GM18519 (cell line): Measurements from ENCODE around the gene TNS4.

Source experiments
- ATAC-seq: cut with Tn5 transposase; IDR thresholded peaks from one replicate; pipeline ENCODE4 v1.9.1; 2021; ENCODE audit warnings: mild to moderate bottlenecking, moderate library complexity; ENCODE audit not compliant: unreplicated experiment, low FRiP score

The TNS4 gene

DNA sequence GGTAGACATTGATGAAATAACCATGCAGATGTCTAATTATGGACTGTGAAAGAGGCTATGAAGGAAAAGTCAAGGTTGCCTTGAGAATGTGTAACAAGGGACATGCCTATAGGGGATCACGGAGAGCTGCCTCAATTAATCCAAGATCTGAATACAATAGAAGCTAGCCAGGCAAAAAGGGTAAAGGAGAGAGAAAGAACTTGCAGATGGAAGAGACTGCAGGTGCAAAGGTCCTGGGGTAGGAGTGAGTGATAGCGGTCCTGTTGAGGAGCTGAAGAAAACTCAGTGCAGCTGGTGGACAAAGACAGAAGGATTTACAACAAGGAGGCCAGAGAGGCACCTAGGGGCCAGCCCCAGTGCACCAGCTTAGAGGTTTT lies 15.9 kb upstream of the TNS4 start:
- ATAC-seq, result no peak

DNA sequence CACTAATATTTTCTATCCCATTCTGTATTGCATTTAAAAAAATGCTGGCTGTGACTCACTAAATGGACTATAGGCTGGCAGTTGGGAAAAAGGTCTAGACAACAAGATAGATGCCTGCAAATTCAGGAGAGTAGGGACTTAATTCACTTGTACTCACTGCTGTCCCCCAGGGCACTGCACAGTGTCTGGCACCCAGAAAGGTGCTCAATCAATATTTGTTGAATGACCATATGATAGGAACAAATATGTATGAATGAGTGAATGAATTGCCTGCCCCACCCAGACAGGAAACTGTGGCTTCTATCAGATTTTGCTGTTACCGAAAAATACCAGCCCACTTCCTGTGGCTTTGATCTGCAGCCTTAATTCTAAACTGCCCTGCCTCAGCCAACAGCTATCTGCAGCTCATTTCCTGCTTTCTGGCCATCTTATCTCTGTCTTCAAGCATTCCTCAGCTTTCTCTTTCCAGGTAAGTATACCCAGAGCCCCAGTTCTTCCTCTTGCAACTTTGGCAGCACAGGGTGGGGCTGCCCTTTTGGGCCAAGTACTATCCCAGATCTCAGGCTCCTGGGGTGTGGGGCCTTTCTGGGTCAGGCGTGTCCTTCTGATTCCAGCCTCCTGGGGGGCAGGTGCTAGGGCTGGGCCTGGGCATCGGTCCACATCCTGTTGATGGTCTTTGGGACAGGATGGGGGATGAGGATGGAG lies 15.3 kb upstream of the TNS4 start:
- ATAC-seq, result no peak

DNA sequence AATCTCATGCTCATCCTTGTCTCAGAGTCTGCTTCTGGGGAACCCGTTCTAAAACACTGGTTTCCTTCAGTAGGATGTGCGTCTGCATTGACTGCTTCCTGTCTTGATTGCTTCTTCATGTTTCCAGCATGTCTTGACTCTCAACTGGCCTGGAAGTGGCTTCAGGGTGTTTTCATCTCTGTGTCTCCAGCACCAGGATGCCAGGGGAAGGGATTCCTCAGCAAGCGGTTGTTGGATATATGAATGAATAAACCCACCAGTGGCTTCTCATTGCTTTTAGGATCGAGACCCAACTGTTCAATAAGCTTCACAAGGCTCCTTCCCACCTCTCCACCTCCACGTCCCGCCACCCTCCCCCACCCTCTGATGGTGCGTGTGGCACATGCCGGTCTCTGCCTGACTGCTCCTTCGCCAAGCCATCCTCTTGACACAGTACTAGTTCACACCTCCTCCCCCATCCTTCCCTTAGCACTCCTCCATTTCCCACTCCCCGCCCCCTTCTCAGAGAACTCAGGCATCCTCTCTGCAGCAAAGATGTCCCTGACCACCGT lies 14.1 kb upstream of the TNS4 start:
- ATAC-seq, result no peak

DNA sequence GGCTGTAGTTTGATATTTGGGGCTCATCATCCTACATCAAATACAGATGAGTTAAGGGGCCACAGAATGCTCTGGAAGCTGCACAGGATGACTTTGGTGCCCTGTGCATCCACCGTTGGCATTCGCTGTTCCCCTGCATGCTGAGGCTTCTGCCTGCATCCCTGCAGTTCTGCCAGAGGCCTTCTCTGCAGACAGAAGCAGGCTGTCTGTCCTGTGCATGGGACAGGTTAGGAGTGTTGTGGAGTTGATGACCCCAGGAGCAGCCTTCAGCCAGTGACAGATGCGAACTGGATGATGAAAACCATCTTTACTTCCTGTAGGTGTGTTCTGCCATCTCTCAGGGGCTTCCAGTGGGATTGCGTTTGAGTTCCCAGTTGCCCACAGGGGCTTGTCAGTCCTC lies 13.6 kb upstream of the TNS4 start:
- no peak for ATAC-seq

DNA sequence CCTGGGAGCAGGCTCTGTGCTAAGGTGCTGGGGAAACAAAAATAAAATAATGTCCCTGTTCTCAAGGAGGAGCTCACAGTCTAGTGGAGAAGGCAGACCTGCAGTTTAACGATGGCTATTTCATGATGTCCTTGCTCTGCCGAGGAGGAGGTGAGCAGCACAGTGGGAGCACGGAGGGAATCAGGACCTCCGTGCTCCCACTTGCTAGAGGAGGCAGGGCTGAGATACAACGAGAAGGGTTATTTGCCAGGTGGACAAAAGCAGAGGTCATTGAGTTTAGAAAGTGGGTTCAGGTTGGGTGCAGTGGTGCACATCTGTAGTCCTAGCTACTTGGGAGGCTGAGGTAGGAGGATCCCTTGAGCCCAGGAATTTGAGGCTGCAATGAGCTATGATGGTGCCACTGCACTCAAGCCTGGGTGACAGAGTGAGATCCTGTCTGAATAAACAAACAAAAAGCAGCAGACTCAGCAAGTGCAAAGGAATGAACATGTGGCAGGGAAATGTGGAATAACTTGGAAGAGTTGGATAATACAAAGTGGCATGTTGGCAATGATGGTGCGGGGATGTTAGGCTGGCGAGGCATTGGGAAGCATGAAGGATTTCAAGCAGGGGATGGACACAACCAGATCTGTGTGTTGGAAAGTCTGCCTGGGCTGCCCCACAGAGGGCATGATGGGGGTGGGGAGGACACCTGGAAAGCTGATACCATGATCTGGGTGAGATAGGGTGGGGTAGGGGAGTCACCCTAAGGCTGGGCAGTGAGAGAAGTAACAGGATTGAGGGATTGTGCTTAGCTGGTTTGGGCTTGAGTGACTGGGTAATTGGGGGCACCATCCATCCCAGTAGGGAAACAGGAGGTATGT lies 12.8 kb upstream of the TNS4 start:
- no peak for ATAC-seq

DNA sequence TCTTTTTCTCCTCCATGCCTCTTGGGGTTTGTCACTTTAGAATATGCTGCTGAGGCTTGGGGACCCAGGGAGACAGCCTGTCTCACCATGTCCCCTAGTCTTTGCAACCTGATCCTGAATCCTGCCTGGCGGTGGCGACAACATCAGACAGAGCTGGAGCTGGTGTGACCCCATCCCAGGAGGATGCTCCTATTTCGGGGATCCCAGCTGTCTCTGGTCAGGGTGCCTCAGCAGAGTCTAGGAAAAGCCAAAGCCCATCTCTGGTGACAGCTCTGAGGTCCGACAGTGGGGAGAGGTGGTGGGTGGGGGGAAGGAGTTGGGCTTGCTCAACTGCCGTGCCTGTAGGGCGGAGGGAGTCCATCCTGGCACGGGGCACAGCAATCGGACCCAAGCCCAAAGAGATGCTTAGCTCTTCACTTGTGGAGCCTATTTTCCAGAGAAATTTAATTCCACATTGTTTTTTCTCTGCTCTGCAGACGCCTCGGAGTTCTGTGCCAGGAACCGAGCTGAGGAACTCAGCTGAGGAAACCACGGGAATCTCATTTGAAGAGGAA lies 10.3 kb upstream of the TNS4 start:
- ATAC-seq, result no peak

DNA sequence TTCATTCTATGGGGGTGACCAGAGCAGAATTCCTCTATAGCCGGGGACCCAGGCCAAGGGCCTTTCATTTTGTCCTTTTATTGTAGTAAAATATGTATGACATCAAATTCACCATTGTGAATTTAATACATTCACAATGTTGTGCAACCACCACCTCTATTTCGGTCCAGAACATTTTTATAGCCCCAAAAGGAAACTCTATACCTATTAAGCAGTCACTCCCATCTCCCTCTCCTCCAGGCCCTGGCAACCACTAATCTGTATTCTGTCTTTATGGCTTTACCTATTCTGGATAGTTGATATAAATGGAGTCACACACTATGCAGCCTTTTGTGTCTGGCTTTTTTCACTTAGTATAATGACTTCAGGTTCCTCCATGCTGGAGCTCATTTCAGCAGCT lies 9.7 kb upstream of the TNS4 start:
- no peak for ATAC-seq

DNA sequence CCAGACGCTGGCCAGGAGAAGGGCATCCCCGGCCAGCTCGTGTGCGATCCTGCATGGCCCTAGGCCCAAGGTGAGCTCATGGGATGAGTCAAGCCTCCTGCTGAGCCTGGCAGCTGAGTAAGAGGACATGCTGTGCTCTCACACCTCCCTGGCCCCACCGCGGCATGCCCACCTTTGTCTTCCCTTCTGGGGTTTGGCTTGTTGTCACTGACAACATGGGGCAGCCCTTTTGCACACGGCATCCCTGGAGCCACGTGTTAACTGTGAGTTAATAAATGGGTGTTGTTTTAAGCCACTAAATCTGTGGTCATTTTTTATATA lies 8.9 kb upstream of the TNS4 start:
- ATAC-seq, result no peak

DNA sequence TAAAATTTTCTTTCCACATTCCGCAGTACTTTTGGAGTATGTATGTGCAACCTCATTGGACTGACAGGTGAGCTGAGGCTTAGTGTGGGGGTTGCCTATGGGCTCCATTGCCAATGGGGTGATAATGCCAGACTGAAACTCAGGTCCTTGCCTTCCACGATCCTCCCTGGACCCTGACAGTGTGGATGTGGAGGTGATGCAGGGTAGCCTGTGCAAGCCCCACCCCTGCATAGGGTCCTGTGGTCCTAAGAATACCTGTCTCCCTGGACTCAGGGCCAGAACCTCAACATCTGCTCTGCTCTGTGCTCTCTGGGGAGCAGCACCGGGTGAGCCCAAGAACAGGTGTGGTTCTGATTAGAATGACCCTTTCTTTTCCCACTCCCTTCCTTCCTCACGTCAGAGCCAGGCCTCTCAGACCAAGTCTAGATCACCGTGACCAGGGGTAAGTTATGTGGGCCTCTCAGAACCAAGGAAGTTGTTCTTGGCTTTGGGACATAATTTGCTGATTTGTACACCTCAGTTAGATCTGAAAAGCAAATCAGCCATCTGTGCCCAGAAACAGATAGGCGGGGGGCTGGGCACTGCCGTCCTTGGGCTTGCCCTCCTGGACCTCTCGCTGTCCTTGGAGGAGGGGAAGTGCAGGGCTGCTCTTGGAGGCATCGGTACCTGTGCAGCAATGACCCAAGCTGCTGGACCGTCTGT lies 8.4 kb upstream of the TNS4 start:
- no peak for ATAC-seq

DNA sequence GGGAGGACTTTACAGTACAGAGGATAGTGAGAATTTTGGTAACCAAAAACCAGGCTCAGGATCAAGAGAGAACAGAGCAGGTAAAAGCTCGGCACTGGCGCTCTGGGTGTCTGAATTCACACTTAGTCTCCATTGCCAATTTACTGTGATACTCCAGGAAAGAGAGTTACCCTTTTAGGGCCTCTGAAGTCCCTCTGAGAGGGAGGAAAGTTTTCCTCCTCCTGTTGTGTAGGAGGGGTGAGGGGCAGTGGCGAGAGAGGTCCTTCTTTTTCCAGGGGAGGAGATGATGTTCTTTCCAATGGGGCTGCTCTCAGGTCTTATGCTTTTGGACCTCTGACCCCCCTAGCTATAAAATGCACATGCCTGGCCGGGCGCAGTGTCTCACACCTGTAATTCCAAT lies 5.4 kb upstream of the TNS4 start:
- ATAC-seq, result no peak

DNA sequence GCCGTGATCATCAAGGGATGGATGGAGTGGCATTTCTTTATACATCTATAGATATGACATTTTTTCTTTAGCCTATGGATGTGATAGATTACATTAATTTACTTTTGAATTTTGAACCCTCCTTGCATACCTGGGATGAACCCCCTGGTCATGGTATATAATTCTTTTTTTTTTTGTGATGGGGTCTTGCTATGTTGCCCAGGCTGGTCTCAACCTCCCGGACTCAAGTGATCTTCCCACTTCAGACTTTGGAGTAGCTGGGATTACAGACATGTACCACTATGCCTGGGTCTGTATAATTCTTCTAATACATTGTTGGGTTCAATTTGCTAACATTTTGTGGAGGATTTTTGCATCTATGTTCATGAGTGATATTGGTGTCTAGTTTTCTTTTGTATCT lies 1.7 kb upstream of the TNS4 start:
- no peak for ATAC-seq

DNA sequence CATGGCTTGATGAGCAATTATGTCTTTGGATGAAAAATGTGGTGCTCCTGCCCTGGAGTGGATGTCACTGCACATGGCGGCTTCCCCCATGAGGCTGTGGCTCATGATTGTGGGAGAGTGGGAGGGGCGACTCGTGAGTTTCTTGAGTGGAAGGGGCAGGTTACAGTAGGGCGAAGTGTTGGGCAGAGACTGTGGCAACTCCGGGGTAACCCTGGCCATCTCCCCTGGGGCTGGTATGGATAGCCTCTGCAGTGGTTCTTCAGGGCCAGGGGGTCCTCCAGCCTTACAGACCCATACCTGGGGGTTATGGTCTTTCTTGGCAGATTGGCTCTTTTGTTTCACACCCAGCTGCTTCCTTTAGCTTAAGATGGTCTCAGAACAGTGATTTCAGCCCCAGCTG lies 1.3 kb upstream of the TNS4 start:
- no peak for ATAC-seq

DNA sequence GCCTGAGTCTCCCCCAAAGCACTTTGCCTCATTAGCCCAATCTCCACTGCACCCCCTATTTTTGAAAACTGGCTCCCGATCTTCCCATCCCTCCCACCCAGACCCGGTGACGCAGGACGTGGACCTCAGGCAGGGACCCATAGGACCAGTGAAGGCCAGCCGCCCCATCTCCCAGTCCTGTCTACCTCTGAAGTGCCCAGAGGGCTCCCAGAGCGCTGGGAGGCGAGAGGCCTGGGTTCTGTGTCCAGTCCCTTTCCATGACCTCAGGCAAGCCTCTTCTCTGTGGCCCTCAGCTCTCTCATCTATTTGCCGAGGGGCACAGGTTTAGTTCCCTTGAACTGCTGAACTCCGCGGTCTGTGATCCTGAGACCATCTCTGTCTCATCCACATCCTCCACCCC lies 714 bp downstream of the TNS4 start:
- no peak for ATAC-seq

DNA sequence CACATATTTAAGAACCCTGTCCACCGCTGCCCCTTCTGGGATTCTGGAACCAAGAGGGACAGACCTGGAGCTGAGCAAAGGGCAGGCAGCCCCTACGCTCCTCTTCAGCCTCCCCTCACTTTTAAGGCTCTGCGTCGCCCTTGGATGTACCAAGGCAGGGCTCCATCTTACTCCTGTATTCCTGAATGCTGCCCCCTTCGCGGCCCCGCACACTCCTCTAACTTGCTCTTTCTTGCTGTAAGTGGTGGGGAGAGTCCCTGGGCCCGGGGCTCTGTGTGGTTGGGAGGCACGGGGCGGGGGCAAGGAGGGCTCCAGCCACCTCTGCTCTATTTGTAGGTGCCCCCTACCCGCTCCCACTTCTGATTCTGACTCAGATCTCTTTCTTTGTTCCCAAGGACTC lies 1.2 kb downstream of the TNS4 start:
- ATAC-seq, result no peak

DNA sequence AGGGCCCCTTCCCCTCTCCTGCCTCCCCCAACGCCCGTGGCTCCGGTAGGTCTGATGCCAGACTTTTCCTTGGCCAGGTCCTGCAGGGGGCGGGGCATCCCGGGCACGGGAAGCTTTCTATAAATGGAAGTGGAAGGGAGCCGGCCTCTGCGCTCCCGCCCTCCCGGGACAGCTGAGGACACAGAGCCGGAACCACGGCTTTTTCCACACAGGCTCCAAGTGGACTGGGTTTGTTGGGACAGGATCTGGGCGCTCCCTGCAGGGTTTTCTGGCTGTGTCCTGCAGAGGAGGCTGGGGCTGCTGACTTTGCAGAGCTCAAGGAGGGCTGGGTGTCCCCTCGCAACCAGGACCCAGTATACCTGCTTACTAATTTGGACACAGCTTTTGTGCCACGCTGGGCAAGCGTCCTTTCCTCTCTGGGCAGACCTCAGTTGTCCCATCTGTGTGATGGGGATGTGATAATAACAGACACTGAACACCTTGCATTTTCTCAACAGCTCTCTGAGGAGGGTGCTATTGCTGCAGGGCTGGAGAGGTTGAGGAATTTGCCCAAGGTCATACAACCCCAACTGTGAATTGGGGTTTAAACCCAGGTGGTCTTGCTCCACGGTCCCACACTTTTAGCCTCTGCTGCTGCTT lies 1.8 kb downstream of the TNS4 start:
- no peak for ATAC-seq

DNA sequence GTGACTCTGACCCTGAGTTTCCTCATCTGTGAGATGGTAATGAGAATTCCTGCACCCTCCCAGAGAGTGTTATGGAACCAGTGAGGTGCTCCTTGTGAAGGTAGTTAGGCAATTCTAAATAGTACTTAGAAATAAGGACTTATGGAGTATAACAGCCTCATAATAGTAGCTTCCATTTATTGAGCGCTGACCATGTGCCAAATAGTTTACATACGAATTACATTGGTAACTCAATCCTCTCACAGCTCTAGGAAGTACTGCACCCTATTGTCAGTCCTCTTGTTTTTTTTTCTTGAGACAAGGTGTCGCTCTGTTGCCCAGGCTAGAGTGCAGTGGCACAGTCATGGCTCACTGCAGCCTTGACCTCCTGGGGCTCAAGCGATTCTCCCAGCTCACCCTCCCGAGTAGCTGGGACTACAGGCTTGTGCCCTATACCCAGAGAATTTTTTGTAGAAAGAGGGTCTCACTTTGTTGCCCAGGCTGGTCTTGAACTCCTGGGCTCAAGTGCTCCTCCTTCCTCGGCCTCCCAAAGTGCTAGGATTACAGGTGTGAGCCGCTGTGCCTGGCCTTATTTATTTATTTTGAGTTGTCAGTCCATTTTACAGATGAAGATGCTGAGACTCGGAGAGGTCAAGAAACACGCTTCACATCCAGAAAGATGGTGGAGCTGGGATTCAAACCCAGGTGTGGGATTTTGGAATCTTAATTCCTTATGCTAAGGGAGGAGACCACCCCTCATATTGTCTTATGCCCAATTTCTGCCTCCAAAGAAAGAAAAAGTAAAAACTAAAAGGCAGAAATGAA lies 2.9 kb downstream of the TNS4 start:
- no peak for ATAC-seq

DNA sequence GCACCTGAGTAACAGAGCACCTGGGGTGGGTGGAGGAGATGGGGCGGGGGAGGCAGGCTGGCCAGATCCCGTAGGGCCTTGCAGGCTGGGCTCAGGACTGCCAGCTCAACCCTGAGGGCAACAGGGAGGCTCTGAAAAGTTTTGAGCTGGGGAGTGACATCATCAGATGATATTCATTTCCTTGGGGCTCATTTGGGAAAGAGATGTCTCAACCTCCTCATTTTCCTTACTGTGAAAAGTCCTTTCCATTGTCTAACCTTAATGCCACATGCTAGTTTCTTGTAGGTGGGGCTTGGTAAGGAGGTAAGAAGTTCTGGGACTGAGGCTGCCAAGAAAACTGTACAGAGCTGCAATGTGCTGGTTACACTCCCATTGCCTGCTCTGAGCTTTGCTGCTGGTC lies 3.7 kb downstream of the TNS4 start:
- no peak for ATAC-seq

DNA sequence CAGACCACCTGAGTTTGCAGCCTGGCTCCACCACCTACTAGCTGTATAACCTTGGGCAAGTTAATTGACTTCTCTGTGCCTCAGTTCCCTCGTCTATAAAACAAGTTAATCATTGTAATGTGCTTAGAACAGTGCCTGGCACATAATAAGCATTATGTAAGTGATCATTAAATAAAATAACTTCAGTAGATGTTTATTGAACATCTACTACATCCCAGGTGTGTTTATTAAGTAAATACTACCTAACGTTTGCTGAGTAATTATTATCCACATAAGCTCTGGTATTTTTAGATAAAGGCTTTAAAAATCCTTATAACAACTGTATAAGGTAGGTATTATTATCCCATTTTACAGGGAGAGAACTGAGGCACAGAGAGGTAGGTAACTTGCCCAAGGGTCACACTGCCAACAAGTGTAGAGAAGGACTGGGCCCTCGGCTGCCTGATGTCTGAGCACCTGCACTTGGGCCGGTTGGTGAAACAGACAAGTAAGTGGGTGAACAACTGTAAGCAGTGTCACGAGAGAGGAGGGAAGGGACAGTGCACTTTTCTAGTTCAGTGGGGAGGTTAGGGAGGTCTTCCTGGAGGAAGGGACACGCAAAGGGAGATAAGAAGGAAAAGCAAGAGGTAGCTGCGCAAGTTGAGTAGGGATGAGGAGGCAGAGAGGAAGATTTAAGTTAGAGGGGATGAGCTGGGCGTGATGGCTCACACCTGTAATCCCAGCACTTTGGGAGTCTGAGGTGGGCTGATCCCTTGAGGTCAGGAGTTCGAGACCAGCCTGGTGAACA lies 4.6 kb downstream of the TNS4 start:
- no peak for ATAC-seq

DNA sequence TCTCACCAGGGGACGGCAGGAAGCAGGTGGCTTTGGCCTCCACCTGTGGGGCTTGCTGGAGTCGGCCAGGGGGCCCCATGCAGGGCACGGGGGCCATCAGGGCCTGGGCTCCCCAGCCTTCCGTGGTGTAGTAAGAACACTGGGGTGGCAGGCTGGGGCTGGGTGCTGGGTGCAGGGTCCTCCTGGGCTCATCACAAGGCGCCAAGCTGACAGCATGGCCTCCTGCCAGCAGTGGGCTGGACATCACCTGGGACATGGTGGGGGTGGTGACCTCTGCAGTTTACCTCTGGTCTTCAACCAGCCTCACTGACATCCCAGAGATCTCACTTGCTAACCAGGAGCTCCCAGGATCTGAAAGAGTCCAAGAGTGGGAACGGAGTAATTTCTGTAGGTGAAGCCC lies 5.3 kb downstream of the TNS4 start:
- no peak for ATAC-seq
